OCI-LY7 (cell line): ENCODE data around the gene PHACTR1. TPM values are rescaled to one million over a fixed set of nuclear protein-coding genes. Genes with fewer than 3 reads are reported as not detected.

Source experiments
- BruUV-seq: library from RNA; stranded (reverse); fragments of 400-500 nt; replicated peaks from 2 replicates; lab custom pipeline; 2021; lab: Mats Ljungman, UMichigan
- CTCF ChIA-PET: fragments of 300-600 bp; sonication (Branson Sonifier 250); formaldehyde crosslinking; loops from one replicate; lab custom pipeline; 2022; ENCODE audit warnings: antibody characterized with exemption; ENCODE audit not compliant: unreplicated experiment; lab: Charles Lee
- POLR2A ChIA-PET: fragments of 300-600 bp; sonication (Branson Sonifier 250); formaldehyde crosslinking; loops from one replicate; lab custom pipeline; 2022; ENCODE audit warnings: antibody characterized with exemption; lab: Charles Lee
- DNase-seq: peaks from one replicate; pipeline ENCODE4 v3.0.0-alpha.2; 2015; ENCODE audit warnings: low spot score
- H2AFZ ChIP-seq: fragments of 200-600 bp; sonication (generic), shearing (Covaris generic); 2 replicates; pipeline ENCODE4 v1.6.1; 2014; ENCODE audit warnings: mild to moderate bottlenecking, antibody characterized with exemption, low read length, moderate library complexity
- H3K27ac ChIP-seq: fragments of 200-600 bp; sonication (generic); 2 replicates; pipeline ENCODE4 v1.5.1; 2014; ENCODE audit warnings: mixed run types, low read depth, mild to moderate bottlenecking, moderate library complexity, low read length, inconsistent platforms; ENCODE audit not compliant: poor library complexity, severe bottlenecking
- H3K36me3 ChIP-seq: fragments of 200-600 bp; sonication (generic); 2 replicates; pipeline ENCODE4 v1.6.1; 2014; ENCODE audit warnings: mild to moderate bottlenecking, antibody characterized with exemption, low read length, moderate library complexity, mixed read lengths; ENCODE audit not compliant: insufficient read depth
- H3K4me1 ChIP-seq: fragments of 200-600 bp; sonication (generic); 2 replicates; pipeline ENCODE4 v1.5.1; 2014; ENCODE audit warnings: mild to moderate bottlenecking, low read length; ENCODE audit not compliant: insufficient read depth, poor library complexity, severe bottlenecking
- H3K4me2 ChIP-seq: fragments of 200-600 bp; sonication (generic); 2 replicates; pipeline ENCODE4 v1.6.1; 2014; ENCODE audit warnings: mild to moderate bottlenecking, low read length
- H3K4me3 ChIP-seq: fragments of 200-600 bp; sonication (generic); 2 replicates; pipeline ENCODE4 v1.5.1; 2014; ENCODE audit warnings: mild to moderate bottlenecking, low read depth, low read length; ENCODE audit not compliant: poor library complexity, severe bottlenecking
- H3K79me2 ChIP-seq: fragments of 200-600 bp; sonication (generic); 2 replicates; pipeline ENCODE4 v1.6.1; 2016; ENCODE audit warnings: low read depth, mild to moderate bottlenecking, low read length, moderate library complexity, mixed read lengths; ENCODE audit not compliant: insufficient read depth
- H3K9me2 ChIP-seq: fragments of 200-600 bp; sonication (generic); 2 replicates; pipeline ENCODE4 v1.6.1; 2016; ENCODE audit warnings: mild to moderate bottlenecking, low read length, mixed read lengths; ENCODE audit not compliant: insufficient read depth
- H3K9me3 ChIP-seq: fragments of 200-600 bp; sonication (generic); 2 replicates; pipeline ENCODE4 v1.6.1; 2014; ENCODE audit warnings: mild to moderate bottlenecking, mixed run types, low read length, mixed read lengths
- H4K20me1 ChIP-seq: fragments of 200-600 bp; sonication (generic); 2 replicates; pipeline ENCODE4 v1.6.1; 2014; ENCODE audit warnings: mild to moderate bottlenecking, antibody characterized with exemption, low read length, moderate library complexity, mixed read lengths; ENCODE audit not compliant: insufficient read depth
- EZH2phosphoT487 ChIP-seq: fragments of 200-600 bp; sonication (generic); IDR thresholded peaks from 2 replicates; pipeline ENCODE4 v1.6.1; 2018; ENCODE audit warnings: low read depth, borderline replicate concordance, mild to moderate bottlenecking, mixed run types, antibody characterized with exemption, low read length, moderate library complexity, mixed read lengths
- intact Hi-C: fragments of 100-400 bp; cut with micrococcal nuclease; formaldehyde crosslinking; loops from one replicate; pipeline ENCODE4 v1.10.0; 2022; ENCODE audit not compliant: unreplicated experiment
- total RNA-seq, 2 experiments: library from RNA; depleted of rRNA in 1 of 2; stranded (reverse); fragments of >200 nt in 1 of 2; shearing (Covaris generic) in 1 of 2; gene quantifications; 2 replicates each; pipeline ENCODE4 v1.2.3, GENCODE V29; 2014 to 2022
- TF ChIP-seq, protein P1 (sequence below): fragments of 200-600 bp; sonication (generic); conservative IDR thresholded peaks from 2 replicates; pipeline ENCODE4 v1.5.1; 2014; ENCODE audit warnings: mild to moderate bottlenecking, antibody characterized with exemption, low read length, moderate library complexity, mixed read lengths

PHACTR1 gene
- total RNA-seq, 2 experiments from 2014 or later: 25.1 to 46.6 TPM

DNA sequence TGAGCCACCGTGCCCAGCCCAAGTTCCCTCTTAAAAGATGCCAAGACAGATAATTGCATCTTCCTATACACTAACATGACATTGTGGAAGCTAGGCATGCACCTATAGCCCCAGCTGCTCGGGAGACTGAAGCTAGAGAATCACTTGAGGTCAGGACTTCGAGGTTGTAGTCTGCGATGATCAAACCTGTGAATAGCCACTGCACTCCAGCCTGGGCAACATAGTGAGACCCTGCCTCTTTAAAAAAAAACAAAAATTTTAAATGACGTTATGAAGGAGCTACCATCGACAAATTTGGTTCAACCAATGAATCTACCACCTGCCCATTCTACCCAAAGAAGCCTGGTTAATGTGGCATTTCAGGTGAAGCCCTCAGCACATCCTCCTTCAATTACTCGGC lies 531.1 kb downstream of the PHACTR1 start:
- CTCF ChIA-PET: no interaction called here
- BruUV-seq: no TSS peak

DNA sequence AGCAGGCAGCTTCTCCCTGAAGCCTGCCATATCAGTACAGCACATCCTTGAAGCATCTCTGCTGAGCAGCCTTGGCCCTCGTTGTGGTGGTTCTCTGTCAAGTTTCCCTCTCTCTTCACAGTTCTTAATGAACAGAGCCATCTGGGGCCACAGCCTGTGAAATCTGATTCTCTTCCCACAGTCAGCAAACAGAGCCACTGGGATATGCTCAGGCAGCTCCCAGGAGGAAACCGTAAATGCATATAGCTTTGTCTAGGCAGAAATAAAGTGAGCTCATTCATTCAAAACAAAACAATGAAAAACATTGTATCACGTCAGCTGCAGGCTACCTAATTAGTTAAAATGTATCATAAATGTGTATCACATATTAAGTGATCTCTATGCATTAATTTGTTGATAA lies 531.5 kb downstream of the PHACTR1 start:
- TF ChIP-seq EZH2phosphoT487: no peak
- TF ChIP-seq, protein P1, sequence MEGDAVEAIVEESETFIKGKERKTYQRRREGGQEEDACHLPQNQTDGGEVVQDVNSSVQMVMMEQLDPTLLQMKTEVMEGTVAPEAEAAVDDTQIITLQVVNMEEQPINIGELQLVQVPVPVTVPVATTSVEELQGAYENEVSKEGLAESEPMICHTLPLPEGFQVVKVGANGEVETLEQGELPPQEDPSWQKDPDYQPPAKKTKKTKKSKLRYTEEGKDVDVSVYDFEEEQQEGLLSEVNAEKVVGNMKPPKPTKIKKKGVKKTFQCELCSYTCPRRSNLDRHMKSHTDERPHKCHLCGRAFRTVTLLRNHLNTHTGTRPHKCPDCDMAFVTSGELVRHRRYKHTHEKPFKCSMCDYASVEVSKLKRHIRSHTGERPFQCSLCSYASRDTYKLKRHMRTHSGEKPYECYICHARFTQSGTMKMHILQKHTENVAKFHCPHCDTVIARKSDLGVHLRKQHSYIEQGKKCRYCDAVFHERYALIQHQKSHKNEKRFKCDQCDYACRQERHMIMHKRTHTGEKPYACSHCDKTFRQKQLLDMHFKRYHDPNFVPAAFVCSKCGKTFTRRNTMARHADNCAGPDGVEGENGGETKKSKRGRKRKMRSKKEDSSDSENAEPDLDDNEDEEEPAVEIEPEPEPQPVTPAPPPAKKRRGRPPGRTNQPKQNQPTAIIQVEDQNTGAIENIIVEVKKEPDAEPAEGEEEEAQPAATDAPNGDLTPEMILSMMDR: no peak
- Histone ChIP-seq H3K36me3 (no peaks in the 10 kb centered on the region), H4K20me1 (no peaks in the 10 kb centered on the region), H3K9me2 (no peaks in the 10 kb centered on the region), H2AFZ (no peak overlapping the region), H3K27ac (no peak overlapping the region), H3K79me2 (no peaks in the 10 kb centered on the region), H3K4me1 (no peaks in the 10 kb centered on the region), H3K4me2 (no peak overlapping the region), H3K9me3 (no peaks in the 10 kb centered on the region), H3K4me3 (no peak overlapping the region)
- ChIA-PET POLR2A (interaction anchor here (0.7 to 1.6 kb wide), 2 partner anchors 10 to 51 kb away, joined by 3 to 4 read pairs; no protein-coding TSS in a partner anchor), CTCF (no interaction called here)
- no TSS peak for BruUV-seq
- intact Hi-C loops: no loop called here
- no peak for DNase-seq

More for the DNA sequence above, 531.1 kb downstream of the PHACTR1 start:
- intact Hi-C loops: no loop called here
- no peaks in the 10 kb centered on the region for H4K20me1 ChIP-seq
- no peak for DNase-seq
- no peak for TF ChIP-seq EZH2phosphoT487
- POLR2A ChIA-PET: interaction anchor here (0.7 to 1.6 kb wide), 2 partner anchors 11 to 51 kb away, joined by 3 to 4 read pairs; no protein-coding TSS in a partner anchor
- no peak overlapping the region for H3K27ac ChIP-seq
- H3K4me3 ChIP-seq: no peak overlapping the region
- H3K9me2 ChIP-seq: no peaks in the 10 kb centered on the region
- H3K79me2 ChIP-seq: no peaks in the 10 kb centered on the region
- no peak overlapping the region for H2AFZ ChIP-seq
- no peak overlapping the region for H3K4me2 ChIP-seq
- no peaks in the 10 kb centered on the region for H3K4me1 ChIP-seq
- H3K36me3 ChIP-seq: no peaks in the 10 kb centered on the region
- H3K9me3 ChIP-seq: no peaks in the 10 kb centered on the region

DNA sequence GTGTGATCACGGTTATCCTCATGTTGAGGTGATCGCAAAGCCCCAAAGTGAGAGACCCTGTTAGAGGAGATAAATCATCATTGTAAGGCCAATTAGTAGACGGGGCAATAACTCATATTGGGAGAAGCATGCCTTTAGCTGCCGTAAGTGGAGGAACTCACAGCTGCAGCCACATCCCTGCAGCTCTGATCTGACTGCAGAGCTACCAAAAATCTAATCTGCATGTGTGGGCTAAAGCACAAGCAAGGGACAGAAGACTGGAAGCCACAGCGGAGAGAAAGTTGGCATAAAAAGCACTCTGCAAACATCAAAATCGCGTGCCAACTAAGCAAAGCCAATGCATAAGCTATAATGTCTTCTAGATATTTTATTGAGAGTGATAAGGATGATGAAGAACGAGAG lies 532.0 kb downstream of the PHACTR1 start:
- Histone ChIP-seq H3K4me2 (no peak overlapping the region), H3K4me3 (no peak overlapping the region), H3K27ac (no peak overlapping the region), H3K79me2 (no peaks in the 10 kb centered on the region), H2AFZ (no peak overlapping the region), H3K36me3 (no peaks in the 10 kb centered on the region), H3K9me2 (no peaks in the 10 kb centered on the region), H4K20me1 (no peaks in the 10 kb centered on the region), H3K4me1 (no peaks in the 10 kb centered on the region), H3K9me3 (no peaks in the 10 kb centered on the region)
- POLR2A ChIA-PET: interaction anchor here (1.6 kb wide), 1 partner anchor 10 kb away, joined by 4 read pairs; no protein-coding TSS in a partner anchor
- BruUV-seq: no TSS peak
- no peak for TF ChIP-seq EZH2phosphoT487
- TF ChIP-seq, protein P1: no peak
- CTCF ChIA-PET: no interaction called here
- intact Hi-C loops: no loop called here
- DNase-seq: no peak
